Measurements from ENCODE around the gene PLA2R1. TPM values are rescaled to one million over a fixed set of nuclear protein-coding genes. Genes with fewer than 3 reads are reported as not detected.
A peak's percentile ranks its signal among the peaks of the same experiment; 100 is the strongest.

Gene PLA2R1
- total RNA-seq, 3 donors from 2014 or later (not counting 1 experiment from before 2014, with no cell fraction given): not detected

DNA sequence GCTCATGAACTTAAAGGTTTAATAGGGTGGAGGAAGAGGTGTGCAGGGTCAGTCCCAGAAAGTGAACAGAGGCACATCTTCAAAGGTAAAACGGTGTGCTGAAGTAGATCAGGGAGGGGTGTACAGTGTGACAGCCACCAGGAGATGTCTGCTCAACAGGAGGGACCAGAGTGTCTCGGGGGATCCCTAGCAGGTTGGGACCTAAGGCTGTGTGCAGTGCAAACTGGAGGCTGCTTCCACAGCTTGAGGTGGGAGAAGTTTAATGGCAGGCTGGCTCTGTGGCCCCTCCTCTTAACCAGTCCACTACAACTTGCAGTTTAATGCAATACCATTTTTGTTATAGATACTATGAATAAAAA lies 33.2 kb downstream of the PLA2R1 start:
- Mint-ChIP-seq H3K27me3 (ENCODE audit: low read depth in 2 of 2) (peaks cover 0 to 11% of the 10 kb centered on the region in 2 donors), H3K36me3 (no peaks in the 10 kb centered on the region), H3K27ac (no peak overlapping the region), H3K4me3 (no peak overlapping the region), H3K9me3 (no peaks in the 10 kb centered on the region), H3K4me1 (no peaks in the 10 kb centered on the region)
- no peaks in the 10 kb centered on the region for H3K27me3 ChIP-seq (ENCODE audit: control insufficient read depth, insufficient read depth, low read length)
- H3K27ac ChIP-seq (ENCODE audit: low read length): no peak overlapping the region
- DNase-seq: no peak
- no peaks in the 10 kb centered on the region for H3K4me1 ChIP-seq (ENCODE audit: control insufficient read depth, insufficient read depth, low read length)
- H3K36me3 ChIP-seq (ENCODE audit: control insufficient read depth, insufficient read depth, low read length): no peaks in the 10 kb centered on the region
- ATAC-seq: peak in 1 of 3 donors; percentile 27
- intact Hi-C loops (cut with micrococcal nuclease): no loop called here
- 100% methylated on average over 2 of the region's 2 CpGs for WGBS (ENCODE audit: insufficient coverage)
- no peaks in the 10 kb centered on the region for H3K9me3 ChIP-seq (ENCODE audit: control insufficient read depth, insufficient read depth, low read length)
- TF ChIP-seq, protein P1, sequence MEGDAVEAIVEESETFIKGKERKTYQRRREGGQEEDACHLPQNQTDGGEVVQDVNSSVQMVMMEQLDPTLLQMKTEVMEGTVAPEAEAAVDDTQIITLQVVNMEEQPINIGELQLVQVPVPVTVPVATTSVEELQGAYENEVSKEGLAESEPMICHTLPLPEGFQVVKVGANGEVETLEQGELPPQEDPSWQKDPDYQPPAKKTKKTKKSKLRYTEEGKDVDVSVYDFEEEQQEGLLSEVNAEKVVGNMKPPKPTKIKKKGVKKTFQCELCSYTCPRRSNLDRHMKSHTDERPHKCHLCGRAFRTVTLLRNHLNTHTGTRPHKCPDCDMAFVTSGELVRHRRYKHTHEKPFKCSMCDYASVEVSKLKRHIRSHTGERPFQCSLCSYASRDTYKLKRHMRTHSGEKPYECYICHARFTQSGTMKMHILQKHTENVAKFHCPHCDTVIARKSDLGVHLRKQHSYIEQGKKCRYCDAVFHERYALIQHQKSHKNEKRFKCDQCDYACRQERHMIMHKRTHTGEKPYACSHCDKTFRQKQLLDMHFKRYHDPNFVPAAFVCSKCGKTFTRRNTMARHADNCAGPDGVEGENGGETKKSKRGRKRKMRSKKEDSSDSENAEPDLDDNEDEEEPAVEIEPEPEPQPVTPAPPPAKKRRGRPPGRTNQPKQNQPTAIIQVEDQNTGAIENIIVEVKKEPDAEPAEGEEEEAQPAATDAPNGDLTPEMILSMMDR (IDR thresholded peaks at IDR 0.05): no peak
- no peak overlapping the region for H3K4me3 ChIP-seq (ENCODE audit: low read length)

DNA sequence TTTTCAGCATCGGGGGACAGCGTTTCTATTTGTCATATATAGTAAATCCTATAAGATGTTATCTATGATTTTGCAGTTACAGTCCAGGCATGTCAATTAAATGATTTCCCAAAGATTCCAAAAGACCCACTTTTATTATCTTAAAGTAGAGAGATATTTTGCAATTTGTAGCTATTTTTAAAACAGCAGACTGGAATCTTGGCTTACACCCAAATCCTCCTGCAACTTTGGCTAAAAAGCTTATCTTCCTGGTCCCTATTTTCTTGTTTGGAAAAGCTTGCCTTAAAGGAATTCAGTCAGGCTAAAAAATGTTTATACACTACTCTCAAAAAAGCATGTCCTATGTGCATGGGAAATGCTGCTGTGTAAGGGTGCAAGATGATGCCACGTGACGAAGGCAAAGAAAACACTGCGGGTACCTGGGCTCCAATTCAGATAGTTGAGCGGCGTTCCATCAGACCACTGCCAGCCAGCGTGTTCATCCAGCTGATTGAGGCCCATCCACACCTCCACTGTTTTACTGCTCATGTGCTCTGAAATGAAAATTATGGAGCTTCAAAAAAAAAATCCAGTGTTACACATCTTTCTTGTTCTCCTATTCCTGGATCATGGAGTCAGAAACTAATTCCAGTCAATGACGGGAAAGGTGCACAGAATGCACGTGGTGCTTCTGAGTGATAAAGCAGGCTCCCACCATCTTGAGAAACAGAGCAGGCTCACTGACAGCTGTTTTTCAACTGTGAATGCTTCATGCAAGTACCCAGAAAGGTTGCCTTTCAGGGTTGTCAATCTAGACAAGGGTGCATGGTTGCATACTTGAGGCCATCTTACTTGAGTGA lies 33.8 kb downstream of the PLA2R1 start:
- no peak overlapping the region for H3K4me3 Mint-ChIP-seq
- Histone ChIP-seq H3K4me1 (ENCODE audit: control insufficient read depth, insufficient read depth, low read length) (no peaks in the 10 kb centered on the region), H3K27ac (ENCODE audit: low read length) (no peak overlapping the region), H3K9me3 (ENCODE audit: control insufficient read depth, insufficient read depth, low read length) (no peaks in the 10 kb centered on the region), H3K36me3 (ENCODE audit: control insufficient read depth, insufficient read depth, low read length) (no peaks in the 10 kb centered on the region), H3K27me3 (ENCODE audit: control insufficient read depth, insufficient read depth, low read length) (no peaks in the 10 kb centered on the region), H3K4me3 (ENCODE audit: low read length) (no peak overlapping the region)
- 94% methylated on average over 8 of the region's 10 CpGs for WGBS (ENCODE audit: insufficient coverage)
- TF ChIP-seq, protein P1 (IDR thresholded peaks at IDR 0.05): no peak
- ATAC-seq (no peak), DNase-seq (no peak)
- no peak overlapping the region for H3K27ac Mint-ChIP-seq
- no peaks in the 10 kb centered on the region for H3K9me3 Mint-ChIP-seq
- H3K27me3 Mint-ChIP-seq (ENCODE audit: low read depth in 2 of 2): peaks cover 0 to 11% of the 10 kb centered on the region in 2 donors
- H3K4me1 Mint-ChIP-seq: no peaks in the 10 kb centered on the region
- H3K36me3 Mint-ChIP-seq: no peaks in the 10 kb centered on the region
- intact Hi-C loops (cut with micrococcal nuclease): no loop called here

DNA sequence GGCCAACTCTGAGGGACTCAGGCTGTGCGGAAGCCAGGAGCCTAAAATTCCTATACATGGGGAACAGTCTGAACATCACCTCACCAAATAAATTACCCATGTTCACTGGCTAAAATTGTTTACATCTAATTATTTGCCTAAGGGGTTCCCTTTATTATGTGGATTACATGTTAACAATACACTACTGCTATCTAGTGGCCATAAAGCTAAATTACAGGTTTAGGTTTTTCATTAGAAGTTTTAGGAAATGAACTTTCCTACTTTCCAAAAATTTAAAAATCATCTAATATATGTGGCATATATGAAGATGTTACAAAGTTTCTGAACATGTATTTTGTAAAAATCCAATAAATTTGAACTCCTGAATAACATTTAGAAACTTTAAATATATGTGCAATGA lies 40.3 kb downstream of the PLA2R1 start:
- H3K4me1 Mint-ChIP-seq: no peaks in the 10 kb centered on the region
- no peak overlapping the region for H3K27ac Mint-ChIP-seq
- Histone ChIP-seq H3K4me3 (ENCODE audit: low read length) (no peak overlapping the region), H3K4me1 (ENCODE audit: control insufficient read depth, insufficient read depth, low read length) (no peaks in the 10 kb centered on the region), H3K27me3 (ENCODE audit: control insufficient read depth, insufficient read depth, low read length) (no peaks in the 10 kb centered on the region), H3K27ac (ENCODE audit: low read length) (no peak overlapping the region), H3K9me3 (ENCODE audit: control insufficient read depth, insufficient read depth, low read length) (no peaks in the 10 kb centered on the region), H3K36me3 (ENCODE audit: control insufficient read depth, insufficient read depth, low read length) (no peaks in the 10 kb centered on the region)
- no peak overlapping the region for H3K4me3 Mint-ChIP-seq
- no peaks in the 10 kb centered on the region for H3K9me3 Mint-ChIP-seq
- peaks cover 0 to 9% of the 10 kb centered on the region in 2 donors for H3K27me3 Mint-ChIP-seq (ENCODE audit: low read depth in 2 of 2)
- DNase-seq: no peak
- 100% methylated on average over 1 of the region's 1 CpG for WGBS (ENCODE audit: insufficient coverage)
- no peak for ATAC-seq
- TF ChIP-seq, protein P1 (IDR thresholded peaks at IDR 0.05): no peak
- H3K36me3 Mint-ChIP-seq: no peaks in the 10 kb centered on the region
- intact Hi-C loops (cut with micrococcal nuclease): no loop called here
